Motor neuron (in vitro differentiated cells): ENCODE data around the gene PNCK. TPM values are rescaled to one million over a fixed set of nuclear protein-coding genes. Genes with fewer than 3 reads are reported as not detected.
A peak's percentile ranks its signal among the peaks of the same experiment; 100 is the strongest.

ENCODE experiments used
- ATAC-seq, 8 experiments: fragments of 200-7000 bp; cut with Tn5 transposase; replicated peaks in 6 of 8; 2 replicates each; pipeline ENCODE4 v1.8.0; 2021; ENCODE audit warnings: mild to moderate bottlenecking in 8 of 8, moderate library complexity in 8 of 8
- H3K27ac ChIP-seq, 2 donors: fragments of 250-450 bp; sonication (Bioruptor Pico); 2 replicates each; pipeline ENCODE4 v1.9.0; 2021; ENCODE audit warnings: antibody characterized with exemption in 2 of 2, mild to moderate bottlenecking in 2 of 2, moderate library complexity in 1 of 2
- H3K4me1 ChIP-seq, 2 donors: fragments of 250-450 bp; sonication (Bioruptor Pico); replicated peaks in 1 of 2; 2 replicates each; pipeline ENCODE4 v1.6.1; 2021; ENCODE audit warnings: antibody characterized with exemption in 2 of 2, mild to moderate bottlenecking in 2 of 2, moderate library complexity in 1 of 2
- H3K4me3 ChIP-seq, 5 donors: fragments of 250-450 bp; sonication (Bioruptor Pico); 2 replicates each; pipeline ENCODE4 v1.9.0; 2021; ENCODE audit warnings: antibody characterized with exemption in 5 of 5, mild to moderate bottlenecking in 5 of 5, moderate library complexity in 4 of 5
- WGBS, 10 experiments: fragments of 450-650 bp; shearing (Covaris generic); methylation state at CpG; one replicate each; pipeline ENCODE4 v1.0.0; 2022; 5-methylcytosine and 5-hydroxymethylcytosine counted together
- in situ Hi-C, 9 experiments: fragments of 400-800 bp; cut with MboI; loops; one replicate each; pipeline ENCODE4 v1.15.0; 2021; ENCODE audit warnings: low sequenced_read_pairs in 9 of 9, low pct_unique_long_range_greater_than_20kb in 2 of 9; ENCODE audit not compliant: unreplicated experiment in 9 of 9
- total RNA-seq, 8 experiments: library from RNA; unstranded; fragments of 300-600 nt; gene quantifications; 2 replicates each; pipeline versions ENCODE4 v1.2.3 to v1.2.4, GENCODE V29; 2022

PNCK gene
- total RNA-seq, 8 experiments from 2014 or later = 0.61 to 30.3 (median 10.6) TPM

DNA sequence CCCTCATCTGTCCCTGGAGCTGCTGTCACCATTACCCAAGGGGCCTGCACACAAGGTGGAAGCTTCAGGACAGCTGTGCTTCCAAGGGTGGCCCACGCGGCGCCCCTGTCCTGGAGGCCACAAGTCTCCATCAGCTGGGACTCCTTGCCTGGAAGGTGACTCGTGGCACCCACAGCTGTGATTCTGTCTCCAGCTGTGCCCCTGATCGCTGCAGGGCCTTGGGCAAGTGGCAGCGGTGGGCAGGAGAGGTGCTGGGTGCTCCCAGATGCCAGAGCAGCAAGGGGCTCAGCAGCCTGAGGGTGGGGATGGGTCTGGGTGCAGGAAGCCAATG, 35.6 kb downstream of the PNCK start:
- peaks cover 23 to 29% of the 10 kb centered on the region in 2 donors for H3K4me1 ChIP-seq
- ATAC-seq = no peak
- in situ Hi-C loops = no loop called here
- no CpG with 5 or more reads among the region's 6 CpGs for WGBS, 10 experiments
- H3K27ac ChIP-seq = no peak overlapping the region
- no peak overlapping the region for H3K4me3 ChIP-seq

DNA sequence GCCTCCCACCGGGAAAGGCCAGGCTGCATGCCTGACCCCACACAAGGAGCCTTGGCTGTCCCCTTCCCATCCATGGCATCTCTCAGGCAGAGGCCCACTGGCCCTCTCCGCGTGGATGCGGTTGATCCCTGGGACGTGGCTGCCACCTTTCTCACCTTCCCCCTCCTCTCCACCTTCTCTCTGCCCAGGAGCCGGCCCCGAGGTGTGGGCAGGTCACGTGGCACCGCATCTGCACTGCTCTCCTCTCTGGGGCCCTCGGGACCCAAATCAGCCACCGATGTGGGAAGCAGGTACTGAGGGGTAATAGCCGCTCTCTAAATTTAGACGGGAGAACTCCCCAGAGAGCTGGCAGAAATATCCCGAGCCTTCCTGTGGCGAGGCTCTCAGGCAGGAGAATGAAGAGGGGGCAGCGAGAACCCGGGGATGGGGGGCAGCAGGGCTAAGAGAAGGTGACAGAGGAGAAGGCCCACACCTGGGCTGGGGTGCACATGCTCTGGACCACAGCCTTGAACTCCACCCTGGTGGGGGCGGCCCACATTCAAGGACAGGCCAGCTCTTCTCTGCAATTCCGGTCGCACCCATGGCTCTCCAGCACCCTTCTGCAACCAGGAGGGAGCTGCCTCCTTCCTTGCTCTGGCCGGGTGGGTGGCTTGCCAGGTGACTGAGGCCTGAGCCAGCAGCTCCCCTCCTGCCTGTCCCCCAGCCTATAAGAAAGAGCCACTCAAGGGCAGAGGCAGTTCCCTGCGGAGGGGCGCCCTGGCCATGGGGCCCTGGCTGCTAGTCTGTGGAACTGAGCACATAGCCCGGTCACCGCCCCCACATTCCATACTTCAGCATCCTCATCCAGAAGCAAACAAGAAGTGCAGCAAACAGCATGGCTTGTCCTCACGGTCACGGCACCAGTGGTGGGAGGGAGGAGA, 36.2 kb downstream of the PNCK start:
- in situ Hi-C loops = no loop called here
- WGBS, 10 experiments = 58 to 100% methylated on average over 2 to 10 of the region's 27 CpGs; no CpG with 5 or more reads in 8 of the 10 experiments
- no peak for ATAC-seq
- Histone ChIP-seq H3K27ac (no peak overlapping the region), H3K4me1 (peaks cover 23 to 29% of the 10 kb centered on the region in 2 donors), H3K4me3 (no peak overlapping the region)

DNA sequence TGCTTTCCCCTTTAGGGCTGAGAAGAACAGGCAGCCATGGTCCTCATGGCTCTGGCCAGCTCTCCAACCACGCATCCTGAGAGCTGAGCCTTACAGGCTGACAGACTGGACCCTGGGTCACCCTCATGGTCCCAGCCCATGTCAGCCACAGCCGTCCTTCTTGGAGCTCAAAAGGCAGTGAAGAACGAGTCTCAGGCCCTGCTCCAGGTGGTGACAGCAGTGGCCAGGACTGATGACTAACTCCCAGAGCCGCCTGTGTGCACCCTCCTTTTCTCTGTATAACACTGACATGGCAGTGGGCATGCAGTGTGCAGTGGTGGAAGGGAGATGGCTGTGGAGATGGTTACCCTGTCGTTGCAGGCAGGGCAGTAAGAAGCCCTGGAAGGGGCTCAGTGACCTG, 36.9 kb downstream of the PNCK start:
- peaks cover 20 to 24% of the 10 kb centered on the region in 2 donors for H3K4me1 ChIP-seq
- H3K27ac ChIP-seq = no peak overlapping the region
- H3K4me3 ChIP-seq = no peak overlapping the region
- in situ Hi-C loops = no loop called here
- WGBS, 10 experiments = 83% methylated on average over 1 of the region's 5 CpGs; no CpG with 5 or more reads in 9 of the 10 experiments
- ATAC-seq = peak in 1 of 8 experiments; percentile 12

DNA sequence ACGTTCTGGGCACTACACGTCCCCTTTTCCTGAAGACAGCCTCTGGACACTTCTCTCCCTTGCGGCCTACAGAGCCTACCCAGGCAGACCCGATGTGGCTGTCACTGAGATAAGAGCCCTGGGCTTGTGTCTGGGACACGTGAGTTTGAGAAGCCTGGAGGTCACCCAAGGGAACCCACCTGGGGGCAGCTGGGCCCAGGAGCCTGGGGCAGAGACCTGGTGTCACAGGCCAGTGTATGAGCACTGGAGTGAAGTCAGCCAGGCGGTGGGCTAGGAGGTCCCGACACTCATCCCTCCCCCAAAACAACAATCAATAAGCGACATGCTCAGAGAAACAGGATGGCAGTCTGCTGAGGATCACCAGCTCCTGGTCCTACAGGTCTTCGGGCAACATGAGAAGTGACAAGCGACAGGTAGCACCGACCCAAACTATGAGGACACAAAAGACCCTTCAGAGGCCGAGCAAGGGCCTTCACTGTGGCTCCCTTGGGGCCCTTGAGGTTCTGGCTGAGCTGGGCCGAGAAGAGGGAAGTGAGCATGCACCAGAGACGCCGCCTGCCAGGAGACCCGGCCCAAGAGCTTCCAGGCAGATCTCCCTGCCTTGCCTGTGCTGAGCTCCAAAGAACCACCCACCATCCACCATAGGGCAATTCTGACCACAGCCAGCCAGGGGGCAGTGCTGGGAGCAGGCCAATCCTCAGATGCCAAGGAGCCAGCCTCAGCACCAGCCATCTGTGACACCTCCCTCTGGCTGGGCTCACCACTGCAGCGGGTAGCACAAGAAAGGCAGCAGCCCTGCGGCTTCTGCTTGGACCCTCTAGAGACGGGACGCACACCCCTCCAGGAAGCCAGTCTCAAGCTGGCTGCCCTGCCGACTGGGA, 37.6 kb downstream of the PNCK start:
- peak in 2 of 8 experiments; percentile 18 to 96 for ATAC-seq
- no peak overlapping the region for H3K4me3 ChIP-seq
- H3K4me1 ChIP-seq = peaks cover 13 to 17% of the 10 kb centered on the region in 2 donors
- 64% methylated on average over 6 of the region's 21 CpGs; no CpG with 5 or more reads in 9 of the 10 experiments for WGBS, 10 experiments
- in situ Hi-C loops = no loop called here
- H3K27ac ChIP-seq = no peak overlapping the region

DNA sequence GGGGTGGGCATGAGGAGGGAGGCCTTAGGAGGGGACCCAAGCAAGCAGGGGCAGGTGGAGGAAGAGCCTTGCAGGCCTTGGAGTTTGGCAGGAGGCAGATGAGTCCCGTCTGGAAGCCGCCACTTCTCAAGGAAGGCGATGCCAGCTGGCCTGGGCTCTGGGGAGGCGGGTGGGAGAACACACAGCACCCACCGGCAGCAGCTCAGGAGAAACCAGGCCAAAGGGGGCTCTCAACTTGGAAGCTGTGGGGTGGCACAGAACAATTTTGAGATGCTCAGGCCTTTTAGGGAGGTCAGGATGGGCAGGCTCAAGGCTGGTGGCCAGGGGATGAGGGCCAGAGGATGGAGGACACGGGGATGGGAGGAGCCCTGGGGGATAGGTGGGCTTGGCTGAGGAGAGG, 38.2 kb downstream of the PNCK start:
- no CpG with 5 or more reads among the region's 6 CpGs for WGBS, 10 experiments

DNA sequence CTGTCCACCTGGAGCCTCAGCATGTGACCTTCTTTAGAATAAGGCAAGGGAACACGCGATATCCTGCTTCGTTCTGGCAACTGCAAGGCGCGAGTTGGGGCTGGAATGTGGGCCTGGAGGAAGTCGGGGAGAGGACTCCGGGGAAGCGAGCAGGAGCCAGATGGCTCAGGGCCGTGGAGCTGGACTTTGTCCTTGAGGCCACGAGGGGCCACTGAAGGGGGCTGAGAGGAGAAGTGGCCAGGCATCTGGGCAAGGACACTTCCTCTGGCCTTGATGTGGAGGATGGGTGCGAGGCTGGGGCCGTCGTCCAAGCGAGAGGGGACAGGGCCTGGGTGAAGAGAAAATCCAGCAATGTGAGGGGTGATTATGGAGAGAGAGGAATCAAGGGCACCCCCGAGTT, 38.8 kb downstream of the PNCK start:
- Histone ChIP-seq H3K4me3 (no peak overlapping the region), H3K4me1 (peaks cover 10 to 14% of the 10 kb centered on the region in 2 donors), H3K27ac (no peak overlapping the region)
- WGBS, 10 experiments = 43% methylated on average over 7 of the region's 15 CpGs; no CpG with 5 or more reads in 9 of the 10 experiments
- in situ Hi-C loops = no loop called here
- no peak for ATAC-seq

More for the DNA sequence above, 38.2 kb downstream of the PNCK start:
- no peak for ATAC-seq
- Histone ChIP-seq H3K27ac (no peak overlapping the region), H3K4me1 (peaks cover 10 to 14% of the 10 kb centered on the region in 2 donors), H3K4me3 (no peak overlapping the region)
- in situ Hi-C loops = no loop called here

DNA sequence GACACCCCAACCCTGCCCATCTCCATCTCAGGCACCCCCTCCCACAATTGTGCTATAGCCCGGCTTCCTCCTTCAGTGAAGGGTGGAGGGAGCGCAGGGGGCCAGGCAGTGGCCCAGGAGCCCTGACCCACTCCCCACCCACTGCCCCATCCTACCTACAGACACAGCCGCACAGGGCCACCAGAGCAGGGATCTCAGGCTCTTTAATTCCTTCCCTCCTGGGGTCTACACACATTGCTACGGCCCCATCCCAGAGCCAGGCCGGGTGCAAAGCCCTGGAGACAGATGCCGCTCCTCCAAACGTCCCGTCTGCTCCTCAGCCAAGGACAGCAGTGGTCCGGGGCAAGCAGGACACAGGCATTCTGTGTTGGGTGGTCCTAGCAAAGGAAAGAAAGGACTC, 39.4 kb downstream of the PNCK start:
- ATAC-seq = no peak
- in situ Hi-C loops = no loop called here
- H3K4me3 ChIP-seq = no peak overlapping the region
- H3K27ac ChIP-seq = no peak overlapping the region
- WGBS, 10 experiments = 91% methylated on average over 5 of the region's 9 CpGs; no CpG with 5 or more reads in 9 of the 10 experiments
- peaks cover 9 to 10% of the 10 kb centered on the region in 2 donors for H3K4me1 ChIP-seq

DNA sequence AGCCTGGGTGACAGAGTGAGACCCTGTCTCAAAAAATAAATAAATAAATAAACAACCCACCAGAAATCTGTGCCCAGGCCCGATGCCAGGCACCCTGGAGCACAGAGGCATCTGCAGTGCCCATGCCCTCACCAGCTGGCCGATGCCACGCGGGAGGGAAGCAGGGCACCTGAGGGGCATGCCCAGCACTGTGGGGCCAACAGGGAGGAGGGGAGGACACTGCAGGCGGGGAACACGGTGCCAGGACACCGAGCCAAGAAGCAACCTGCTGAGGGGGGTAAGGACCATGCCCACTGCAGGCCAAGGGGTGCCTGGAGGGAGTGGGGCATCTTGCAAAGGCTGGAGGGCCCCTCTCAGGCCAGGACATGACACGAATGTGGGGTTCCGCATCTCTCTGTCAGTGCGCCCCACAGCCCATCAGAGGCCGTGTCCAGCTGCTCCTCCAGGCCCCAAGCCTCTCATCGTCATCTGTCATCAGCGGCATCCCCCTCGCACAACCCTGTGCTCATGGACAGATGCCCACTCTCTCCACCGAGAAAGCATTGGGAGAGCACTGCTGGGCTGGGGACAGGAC, 39.9 kb downstream of the PNCK start:
- ATAC-seq = no peak
- in situ Hi-C loops = no loop called here
- H3K4me3 ChIP-seq = no peak overlapping the region
- WGBS, 10 experiments = no CpG with 5 or more reads among the region's 15 CpGs
- no peak overlapping the region for H3K27ac ChIP-seq
- peaks cover 4 to 7% of the 10 kb centered on the region in 2 donors for H3K4me1 ChIP-seq

DNA sequence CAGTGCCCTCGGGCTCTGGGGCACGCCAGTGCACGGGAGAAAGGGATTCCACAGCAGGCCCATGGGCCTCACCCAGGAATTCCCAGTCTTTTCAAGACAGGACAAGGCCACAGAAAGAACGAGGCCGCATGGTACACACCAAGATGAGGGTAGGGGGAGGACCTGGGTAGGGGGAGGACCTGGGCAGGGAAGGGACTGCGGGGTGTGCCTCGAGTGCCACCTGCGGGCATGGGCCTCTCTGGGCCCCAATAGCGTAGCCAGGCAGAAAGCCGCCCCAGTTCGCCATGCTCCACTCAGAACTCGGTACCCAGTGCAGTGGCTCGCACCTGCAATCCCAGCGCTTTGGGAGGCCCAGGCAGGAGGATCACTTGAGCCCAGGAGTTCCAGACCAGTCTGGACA, 40.6 kb downstream of the PNCK start:
- Histone ChIP-seq H3K4me3 (no peak overlapping the region), H3K4me1 (peaks cover 0 to 7% of the 10 kb centered on the region in 2 donors), H3K27ac (no peak overlapping the region)
- in situ Hi-C loops = no loop called here
- no CpG with 5 or more reads among the region's 14 CpGs for WGBS, 10 experiments
- no peak for ATAC-seq

DNA sequence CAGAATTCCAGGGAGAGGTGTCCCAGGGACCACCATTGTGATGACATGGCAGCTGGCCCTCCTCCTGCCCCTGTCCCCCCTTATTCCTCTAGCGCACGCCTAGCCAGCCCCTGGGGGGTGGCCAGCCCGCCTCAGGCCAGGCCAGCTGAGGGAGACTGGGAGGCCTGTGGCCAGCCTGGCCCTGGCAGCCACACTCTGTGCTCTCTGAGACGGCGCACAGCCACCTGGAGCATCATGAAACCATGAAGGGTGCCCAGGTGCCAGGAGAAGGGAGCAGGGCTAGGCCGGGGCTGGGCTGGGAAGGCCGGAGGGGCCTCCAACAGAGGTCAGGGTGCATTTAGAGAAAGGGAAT, 41.0 kb downstream of the PNCK start:
- in situ Hi-C loops = no loop called here
- no peak overlapping the region for H3K4me3 ChIP-seq
- WGBS, 10 experiments = 60 to 100% methylated on average over 1 of the region's 7 CpGs; no CpG with 5 or more reads in 8 of the 10 experiments
- peak in 5 of 8 experiments; percentile 60 to 89 (median 84) for ATAC-seq
- H3K4me1 ChIP-seq = peaks cover 0 to 7% of the 10 kb centered on the region in 2 donors
- no peak overlapping the region for H3K27ac ChIP-seq

DNA sequence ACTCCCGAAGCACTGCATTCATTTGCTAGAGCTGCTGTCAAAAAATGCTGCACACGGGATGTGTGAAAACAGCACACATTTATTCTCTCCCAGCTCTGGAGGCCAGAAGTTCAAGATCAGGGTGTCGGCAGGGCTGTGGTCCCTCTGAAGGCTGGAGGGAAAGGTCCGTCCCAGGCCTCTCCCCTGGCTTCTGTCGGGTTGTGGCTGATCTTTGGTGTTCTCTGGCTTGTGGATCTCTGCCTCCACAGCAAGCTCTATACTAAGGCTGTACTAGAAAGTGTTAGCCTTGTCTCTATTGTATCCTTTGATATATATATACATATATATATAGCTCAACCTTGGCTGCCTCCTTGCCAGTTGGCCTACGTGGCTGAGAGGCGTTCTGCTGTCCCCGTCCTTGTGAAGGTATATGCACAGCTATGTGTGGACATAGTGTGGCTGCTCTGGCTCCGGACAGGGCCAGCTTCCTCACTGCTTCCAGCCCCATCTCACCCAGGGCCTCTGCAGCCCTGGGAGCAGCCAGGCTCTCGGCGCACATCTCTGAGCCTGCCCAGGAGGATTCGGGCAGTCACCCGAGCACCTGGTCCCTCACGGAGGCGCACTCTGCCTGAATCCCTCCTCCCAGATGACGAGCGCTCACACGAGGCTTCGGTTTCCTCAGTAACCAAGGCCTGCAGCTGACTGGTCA, 41.6 kb downstream of the PNCK start:
- WGBS, 10 experiments = 67 to 100% methylated on average over 1 of the region's 19 CpGs; no CpG with 5 or more reads in 8 of the 10 experiments
- Histone ChIP-seq H3K4me1 (peaks cover 0 to 7% of the 10 kb centered on the region in 2 donors), H3K4me3 (no peak overlapping the region), H3K27ac (no peak overlapping the region)
- peak in 1 of 8 experiments; percentile 59 for ATAC-seq
- in situ Hi-C loops = no loop called here

DNA sequence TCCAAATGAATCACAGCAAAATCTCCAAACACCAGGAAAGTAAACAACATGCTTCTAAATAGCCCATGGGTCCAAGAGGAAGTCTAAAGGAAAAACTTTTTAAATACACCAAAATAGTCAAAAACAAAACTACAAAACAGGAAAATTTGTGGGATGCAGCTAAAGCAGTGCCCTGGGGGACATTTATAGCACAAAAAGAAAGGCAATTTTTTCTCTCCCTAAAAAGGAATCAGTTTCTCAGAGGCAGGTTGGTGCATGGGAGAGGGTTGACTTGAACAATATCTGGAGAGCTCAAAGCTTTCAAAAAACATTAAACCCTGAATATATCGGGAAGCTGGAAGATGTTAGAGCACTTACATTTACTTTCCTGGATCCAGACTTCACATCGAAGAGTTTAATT, 42.3 kb downstream of the PNCK start:
- Histone ChIP-seq H3K4me3 (no peak overlapping the region), H3K27ac (no peak overlapping the region), H3K4me1 (peaks cover 0 to 8% of the 10 kb centered on the region in 2 donors)
- in situ Hi-C loops = no loop called here
- ATAC-seq = no peak
- 13 to 100% (median 69%) methylated on average over 1 to 2 of the region's 2 CpGs; no CpG with 5 or more reads in 5 of the 10 experiments for WGBS, 10 experiments
